ENCODE measurements around the gene AGAP2. TPM values are rescaled to one million over a fixed set of nuclear protein-coding genes. Genes with fewer than 3 reads are reported as not detected.

AGAP2 gene
- total and polyA plus RNA-seq, 2 donors (not counting 1 experiment from before 2014, with no cell fraction given): 22.2 to 27.0 TPM

DNA sequence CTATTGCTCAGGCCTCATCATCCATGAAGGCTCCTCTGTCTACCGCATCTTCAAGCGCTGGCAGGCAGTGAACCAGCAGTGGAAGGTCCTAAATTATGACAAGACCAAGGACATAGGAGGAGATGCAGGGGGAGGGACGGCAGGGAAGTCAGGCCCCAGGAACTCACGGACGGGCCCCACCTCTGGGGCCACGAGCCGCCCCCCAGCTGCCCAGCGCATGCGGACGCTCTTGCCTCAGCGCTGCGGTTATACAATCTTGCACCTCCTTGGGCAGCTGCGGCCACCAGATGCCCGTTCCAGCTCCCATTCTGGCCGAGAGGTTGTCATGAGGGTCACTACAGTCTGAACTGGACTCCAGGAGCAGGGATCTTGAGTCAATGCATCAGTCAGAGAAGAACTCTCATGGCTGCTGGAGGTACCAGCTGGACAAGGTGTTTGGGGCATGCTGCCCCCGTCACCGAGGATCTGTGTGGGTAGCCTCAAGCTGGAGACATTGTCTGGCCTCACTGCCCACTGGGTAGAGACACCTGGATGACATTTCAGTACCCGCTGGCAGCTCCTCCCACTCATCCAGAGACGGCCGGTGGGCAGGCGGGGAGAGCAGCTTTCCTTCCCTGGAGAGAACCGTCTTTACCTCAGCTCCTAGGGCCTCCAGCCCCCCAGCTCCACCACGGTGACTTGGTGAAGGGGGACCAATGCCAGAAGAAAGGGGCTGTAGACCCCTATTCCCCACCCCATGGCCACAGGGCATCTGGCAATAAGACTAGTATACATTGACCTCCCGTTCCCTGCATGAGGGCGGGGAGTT, 20.2 kb upstream of the AGAP2 start:
- H3K4me1 ChIP-seq (ENCODE audit: control insufficient read depth in 2 of 2, insufficient read depth in 2 of 2, low read length in 2 of 2): peaks cover 23 to 41% of the 10 kb centered on the region in 2 donors
- H3K79me2 ChIP-seq (ENCODE audit: control insufficient read depth, insufficient read depth, low read length): peaks cover 52% of the 10 kb centered on the region
- Mint-ChIP-seq H3K4me3 (peak overlapping the region; percentile 1), H3K27ac (no peak overlapping the region), H3K27me3 (peaks cover 5% of the 10 kb centered on the region), H3K9me3 (ENCODE audit: insufficient read depth) (no peaks in the 10 kb centered on the region), H3K4me1 (peaks cover 43% of the 10 kb centered on the region)
- H3K9ac ChIP-seq (ENCODE audit: low read length): no peak overlapping the region
- POLR2A ChIA-PET: interaction anchor here (1.6 kb wide), 1 partner anchor 13 kb away, joined by 5 read pairs; the partner anchor contains the start of genes EEF1AKMT3 and METTL1
- H3K4me2 ChIP-seq (replicated peaks; ENCODE audit: low read depth, low read length, poor library complexity, severe bottlenecking): no peak overlapping the region
- no peak overlapping the region for H3K27ac ChIP-seq (ENCODE audit: low read length in 2 of 2)
- intact Hi-C loops (cut with micrococcal nuclease): loop anchor here (5.0 to 10.0 kb wide), 5 partner anchors 74 to 674 kb away; partner anchors contain the start of genes CTDSP2, GLI1, INHBE and MARS1
- no peaks in the 10 kb centered on the region for H3K27me3 ChIP-seq (replicated peaks in 1 of 4; ENCODE audit: control extremely low read depth in 1 of 4, control insufficient read depth in 3 of 4, insufficient read depth in 4 of 4, low read length in 3 of 4)
- H3K36me3 ChIP-seq (replicated peaks in 1 of 2; ENCODE audit: control extremely low read depth in 1 of 2, control insufficient read depth in 1 of 2, extremely low read depth in 1 of 2, insufficient read depth in 2 of 2, low read length in 1 of 2): peaks cover 1 to 41% of the 10 kb centered on the region in 2 experiments
- TF ChIP-seq EZH2 (IDR thresholded peaks at IDR 0.05; ENCODE audit: borderline replicate concordance, insufficient read depth, low read depth, low read length, poor library complexity, severe bottlenecking): no peak
- TF ChIP-seq, protein P1, sequence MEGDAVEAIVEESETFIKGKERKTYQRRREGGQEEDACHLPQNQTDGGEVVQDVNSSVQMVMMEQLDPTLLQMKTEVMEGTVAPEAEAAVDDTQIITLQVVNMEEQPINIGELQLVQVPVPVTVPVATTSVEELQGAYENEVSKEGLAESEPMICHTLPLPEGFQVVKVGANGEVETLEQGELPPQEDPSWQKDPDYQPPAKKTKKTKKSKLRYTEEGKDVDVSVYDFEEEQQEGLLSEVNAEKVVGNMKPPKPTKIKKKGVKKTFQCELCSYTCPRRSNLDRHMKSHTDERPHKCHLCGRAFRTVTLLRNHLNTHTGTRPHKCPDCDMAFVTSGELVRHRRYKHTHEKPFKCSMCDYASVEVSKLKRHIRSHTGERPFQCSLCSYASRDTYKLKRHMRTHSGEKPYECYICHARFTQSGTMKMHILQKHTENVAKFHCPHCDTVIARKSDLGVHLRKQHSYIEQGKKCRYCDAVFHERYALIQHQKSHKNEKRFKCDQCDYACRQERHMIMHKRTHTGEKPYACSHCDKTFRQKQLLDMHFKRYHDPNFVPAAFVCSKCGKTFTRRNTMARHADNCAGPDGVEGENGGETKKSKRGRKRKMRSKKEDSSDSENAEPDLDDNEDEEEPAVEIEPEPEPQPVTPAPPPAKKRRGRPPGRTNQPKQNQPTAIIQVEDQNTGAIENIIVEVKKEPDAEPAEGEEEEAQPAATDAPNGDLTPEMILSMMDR (IDR thresholded peaks at IDR 0.05): no peak
- ATAC-seq (ENCODE audit: low read depth): no peak
- 97% methylated on average over 22 of the region's 25 CpGs for WGBS (ENCODE audit: insufficient coverage)
- H4K20me1 ChIP-seq (ENCODE audit: control insufficient read depth, insufficient read depth, low read length, poor library complexity, severe bottlenecking): peaks cover 71% of the 10 kb centered on the region
- H3K4me3 ChIP-seq (ENCODE audit: control extremely low read depth in 1 of 5, extremely low read depth in 1 of 5, insufficient read depth in 1 of 5, low read depth in 2 of 5, low read length in 4 of 5): no peak overlapping the region
- no peak for DNase-seq
- no peaks in the 10 kb centered on the region for H3K9me3 ChIP-seq (ENCODE audit: control extremely low read depth in 1 of 3, control insufficient read depth in 2 of 3, insufficient read depth in 1 of 3, low read length in 2 of 3)
- H2AFZ ChIP-seq (ENCODE audit: insufficient read depth, low read depth, low read length, poor library complexity, severe bottlenecking): no peak overlapping the region
- CTCF ChIA-PET: interaction anchor here (0.9 to 2.1 kb wide), 7 partner anchors 9 to 146 kb away, joined by 3 to 9 read pairs (median 5); no protein-coding TSS in a partner anchor

DNA sequence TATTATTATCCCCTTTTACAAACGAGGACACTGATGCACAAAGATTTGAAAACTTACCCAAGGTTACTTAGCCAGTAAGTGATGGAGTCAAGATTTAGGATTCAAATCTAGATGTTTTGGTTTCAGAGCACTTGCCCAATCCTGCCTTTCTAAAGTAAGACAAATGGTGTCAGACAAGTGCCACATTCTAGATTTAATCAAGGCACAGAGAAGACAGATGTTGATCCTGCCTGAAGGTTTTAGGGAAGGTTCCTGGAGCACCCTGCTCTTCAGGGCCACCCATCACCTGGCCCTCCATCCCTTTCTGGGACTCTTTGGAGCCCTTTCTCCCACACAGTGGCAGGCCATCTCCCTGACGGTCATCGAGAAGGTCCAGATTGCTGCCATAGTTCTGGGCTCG, 19.2 kb upstream of the AGAP2 start:
- WGBS (ENCODE audit: insufficient coverage): 100% methylated on average over 3 of the region's 4 CpGs
- H3K4me3 ChIP-seq (ENCODE audit: control extremely low read depth in 1 of 5, extremely low read depth in 1 of 5, insufficient read depth in 1 of 5, low read depth in 2 of 5, low read length in 4 of 5): no peak overlapping the region
- H3K36me3 ChIP-seq (replicated peaks in 1 of 2; ENCODE audit: control extremely low read depth in 1 of 2, control insufficient read depth in 1 of 2, extremely low read depth in 1 of 2, insufficient read depth in 2 of 2, low read length in 1 of 2): peaks cover 1 to 41% of the 10 kb centered on the region in 2 experiments
- H3K27me3 ChIP-seq (replicated peaks in 1 of 4; ENCODE audit: control extremely low read depth in 1 of 4, control insufficient read depth in 3 of 4, insufficient read depth in 4 of 4, low read length in 3 of 4): no peaks in the 10 kb centered on the region
- Mint-ChIP-seq H3K27me3 (no peaks in the 10 kb centered on the region), H3K9me3 (ENCODE audit: insufficient read depth) (no peaks in the 10 kb centered on the region), H3K4me3 (no peak overlapping the region), H3K27ac (peak overlapping the region; percentile 67), H3K4me1 (peaks cover 50% of the 10 kb centered on the region)
- DNase-seq: no peak
- ChIA-PET CTCF (interaction anchor here (2.3 kb wide), 1 partner anchor 9 kb away, joined by 37 read pairs; the partner anchor contains the start of gene CYP27B1), POLR2A (no interaction called here)
- H3K79me2 ChIP-seq (ENCODE audit: control insufficient read depth, insufficient read depth, low read length): peaks cover 47% of the 10 kb centered on the region
- intact Hi-C loops (cut with micrococcal nuclease): loop anchor here (5.0 to 10.0 kb wide), 5 partner anchors 75 to 673 kb away; partner anchors contain the start of genes CTDSP2, GLI1, INHBE and MARS1
- peaks cover 32 to 49% of the 10 kb centered on the region in 2 donors for H3K4me1 ChIP-seq (ENCODE audit: control insufficient read depth in 2 of 2, insufficient read depth in 2 of 2, low read length in 2 of 2)
- no peak overlapping the region for H2AFZ ChIP-seq (ENCODE audit: insufficient read depth, low read depth, low read length, poor library complexity, severe bottlenecking)
- TF ChIP-seq, protein P1 (IDR thresholded peaks at IDR 0.05): no peak
- TF ChIP-seq EZH2 (IDR thresholded peaks at IDR 0.05; ENCODE audit: borderline replicate concordance, insufficient read depth, low read depth, low read length, poor library complexity, severe bottlenecking): no peak
- H4K20me1 ChIP-seq (ENCODE audit: control insufficient read depth, insufficient read depth, low read length, poor library complexity, severe bottlenecking): peaks cover 63% of the 10 kb centered on the region
- H3K4me2 ChIP-seq (replicated peaks; ENCODE audit: low read depth, low read length, poor library complexity, severe bottlenecking): no peak overlapping the region
- no peaks in the 10 kb centered on the region for H3K9me3 ChIP-seq (ENCODE audit: control extremely low read depth in 1 of 3, control insufficient read depth in 2 of 3, insufficient read depth in 1 of 3, low read length in 2 of 3)
- no peak for ATAC-seq (ENCODE audit: low read depth)
- H3K9ac ChIP-seq (ENCODE audit: low read length): no peak overlapping the region
- H3K27ac ChIP-seq (ENCODE audit: low read length in 2 of 2): no peak overlapping the region
